ENCODE data around the gene MRPL46. TPM values are rescaled to one million over a fixed set of nuclear protein-coding genes. Genes with fewer than 3 reads are reported as not detected.

Gene MRPL46
- total and polyA plus RNA-seq, 2 of the 4 experiments (the other 2 are of a cell fraction), result 14.2 to 24.2 TPM

DNA sequence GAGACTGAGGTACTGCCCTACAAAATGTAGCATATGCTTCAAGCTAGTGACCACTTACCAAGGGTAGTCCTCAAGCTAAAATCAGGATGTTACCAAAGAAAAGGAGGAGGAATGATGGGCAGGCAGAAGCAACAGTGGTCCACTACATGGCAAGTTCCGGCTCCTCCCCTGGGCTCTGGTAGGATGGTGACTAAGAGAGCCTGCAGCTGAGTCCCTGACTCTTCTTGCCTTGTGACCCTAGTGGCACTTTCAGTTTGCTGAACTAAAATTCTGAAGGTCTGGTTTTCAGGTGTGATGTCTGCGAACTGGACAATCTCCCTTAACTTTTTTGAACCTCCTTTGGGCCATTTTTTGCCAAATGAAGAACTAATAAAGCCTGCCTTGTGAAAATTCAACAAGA, 40.9 kb downstream of the MRPL46 start:
- ChIA-PET CTCF (no interaction called here), POLR2A (ENCODE audit: unreplicated experiment) (no interaction called here)
- Histone ChIP-seq H3K4me3 (ENCODE audit: insufficient read depth, low read depth, low read length) (no peak overlapping the region), H3K9me1 (ENCODE audit: insufficient read depth, low read length) (no peaks in the 10 kb centered on the region), H2BK120ac (ENCODE audit: low read depth, low read length) (no peak overlapping the region), H2AK9ac (replicated peaks; ENCODE audit: low read depth, low read length, poor library complexity) (no peak overlapping the region), H3K18ac (ENCODE audit: low read depth, low read length) (no peak overlapping the region), H3K23ac (ENCODE audit: low read depth, low read length) (no peak overlapping the region), H4K20me1 (ENCODE audit: insufficient read depth, low read length) (no peaks in the 10 kb centered on the region), H3K4me1 (ENCODE audit: control insufficient read depth, insufficient read depth, low read length) (no peaks in the 10 kb centered on the region), H4K8ac (ENCODE audit: low read depth in 2 of 2, low read length in 2 of 2) (no peak overlapping the region), H4K5ac (ENCODE audit: low read depth, low read length) (no peak overlapping the region), H3K4me2 (ENCODE audit: low read depth, low read length) (no peak overlapping the region), H3K14ac (replicated peaks; ENCODE audit: low read depth, low read length) (no peak overlapping the region), H3K4ac (ENCODE audit: low read depth, low read length) (no peak overlapping the region), H3K27me3 (ENCODE audit: control insufficient read depth, insufficient read depth, low read length) (peaks cover 7% of the 10 kb centered on the region), H3K27ac (ENCODE audit: insufficient read depth, low read length) (no peak overlapping the region), H2AK5ac (ENCODE audit: low read depth, low read length) (no peak overlapping the region), H3K56ac (ENCODE audit: extremely low read depth, insufficient read depth, low read length) (no peak overlapping the region), H2AFZ (replicated peaks; ENCODE audit: low read length, poor library complexity) (no peak overlapping the region), H2BK15ac (ENCODE audit: low read depth, low read length) (no peak overlapping the region), H3K36me3 (ENCODE audit: control insufficient read depth, insufficient read depth, low read length) (no peaks in the 10 kb centered on the region), H4K91ac (ENCODE audit: insufficient read depth, low read depth, low read length) (no peak overlapping the region), H3K79me1 (ENCODE audit: low read depth in 1 of 2, low read length in 2 of 2) (no peaks in the 10 kb centered on the region), H2BK5ac (ENCODE audit: low read depth, low read length, poor library complexity, severe bottlenecking) (no peak overlapping the region), H2BK20ac (ENCODE audit: low read depth, low read length) (no peak overlapping the region), H3K9me3 (ENCODE audit: control insufficient read depth, insufficient read depth, low read length) (no peaks in the 10 kb centered on the region), H3K9ac (ENCODE audit: low read depth, low read length) (no peak overlapping the region)
- DNase-seq, result no peak
- no peak for ATAC-seq (ENCODE audit: low read depth)
- no TSS peak for BruUV-seq (replicated peaks)
- in situ Hi-C loops (cut with MboI; ENCODE audit: low sequenced_read_pairs) (no loop called here), intact Hi-C loops (cut with micrococcal nuclease) (no loop called here), dilution Hi-C loops (cut with HindIII; ENCODE audit: low sequenced_read_pairs, unreplicated experiment) (no loop called here)
- 40% methylated on average over 1 of the region's 2 CpGs; no CpG with 5 or more reads in 1 of the 2 experiments for WGBS, 2 experiments (ENCODE audit: extremely low coverage in 2 of 2, insufficient read length in 1 of 2)
- TF ChIP-seq RAD21 (IDR thresholded peaks at IDR 0.05; ENCODE audit: low read length) (no peak), FOS (IDR thresholded peaks at IDR 0.05; ENCODE audit: low read depth, low read length) (no peak), SMC3 (IDR thresholded peaks at IDR 0.05; ENCODE audit: low read depth, low read length) (no peak), MAZ (IDR thresholded peaks at IDR 0.05; ENCODE audit: borderline replicate concordance, low read depth, low read length) (no peak), POLR2A (IDR thresholded peaks at IDR 0.05; ENCODE audit: low read depth, low read length) (no peak)
